Hepatocyte (in vitro differentiated cells): ENCODE data around the gene KRTAP19-1.

ENCODE experiments used
- CTCF ChIP-seq: fragments of 200-600 bp; sonication (generic); IDR thresholded peaks from 2 replicates; pipeline ENCODE4 v1.5.1; 2016; ENCODE audit warnings: antibody characterized with exemption, mild to moderate bottlenecking; ENCODE audit not compliant: poor library complexity
- EZH2 ChIP-seq: fragments of 200-600 bp; sonication (generic); IDR thresholded peaks from 2 replicates; pipeline ENCODE4 v1.6.1; 2016; ENCODE audit warnings: antibody characterized with exemption, mild to moderate bottlenecking, borderline replicate concordance
- EZH2phosphoT487 ChIP-seq: fragments of 200-600 bp; sonication (generic); IDR thresholded peaks from one replicate; pipeline ENCODE4 v1.6.1; 2018; ENCODE audit warnings: antibody characterized with exemption, mild to moderate bottlenecking, low read depth, moderate library complexity; ENCODE audit not compliant: unreplicated experiment, severe bottlenecking

- TF ChIP-seq CTCF (no peak), EZH2 (no peak), EZH2phosphoT487 (no peak)
Measured at GRCh38 chr21:30487336-30487735, 7.2 kb upstream of the KRTAP19-1 start, which contains the start of gene KRTAP19-2.
